Loucy (cell line): ENCODE data around the gene GRID1.

Experiments used
- H2AFZ ChIP-seq: fragments of 200-600 bp; sonication (generic); 2 replicates; pipeline ENCODE4 v1.6.0; 2016; ENCODE audit warnings: antibody characterized with exemption, mild to moderate bottlenecking, low read length, moderate library complexity
- H3F3A ChIP-seq: fragments of 200-600 bp; 2 replicates; pipeline ENCODE4 v1.6.0; 2016; ENCODE audit warnings: antibody characterized with exemption, low read depth, mild to moderate bottlenecking
- H3K27me3 ChIP-seq: fragments of 200-600 bp; sonication (generic); 2 replicates; pipeline ENCODE4 v1.6.1; 2014; ENCODE audit warnings: low read length, mild to moderate bottlenecking; ENCODE audit not compliant: insufficient read depth, poor library complexity, severe bottlenecking
- H3K36me3 ChIP-seq: fragments of 200-600 bp; sonication (generic); 2 replicates; pipeline ENCODE4 v1.6.1; 2016; ENCODE audit warnings: low read length; ENCODE audit not compliant: insufficient read depth
- H3K4me1 ChIP-seq: fragments of 200-600 bp; sonication (generic); 2 replicates; pipeline ENCODE4 v1.5.1; 2014; ENCODE audit warnings: low read length, mild to moderate bottlenecking; ENCODE audit not compliant: insufficient read depth, poor library complexity, severe bottlenecking
- H3K4me2 ChIP-seq: fragments of 200-600 bp; sonication (generic); 2 replicates; pipeline ENCODE4 v1.6.0; 2014; ENCODE audit warnings: antibody characterized with exemption, low read length, low read depth, mild to moderate bottlenecking; ENCODE audit not compliant: poor library complexity, severe bottlenecking
- H3K4me3 ChIP-seq: fragments of 200-600 bp; sonication (generic); 2 replicates; pipeline ENCODE4 v1.5.1; 2014; ENCODE audit warnings: low read length, mild to moderate bottlenecking, mixed read lengths; ENCODE audit not compliant: poor library complexity, severe bottlenecking
- H3K79me2 ChIP-seq: fragments of 200-600 bp; sonication (generic); 2 replicates; pipeline ENCODE4 v1.6.1; 2014; ENCODE audit warnings: low read length; ENCODE audit not compliant: insufficient read depth
- H3K9ac ChIP-seq: fragments of 200-600 bp; sonication (generic); 2 replicates; pipeline ENCODE4 v1.6.0; 2014; ENCODE audit warnings: mild to moderate bottlenecking, low read depth, low read length, moderate library complexity; ENCODE audit not compliant: poor library complexity, severe bottlenecking
- H3K9me2 ChIP-seq: fragments of 200-600 bp; sonication (generic); replicated peaks from 2 replicates; pipeline ENCODE4 v1.6.1; 2016; ENCODE audit warnings: low read depth, low read length, mixed read lengths
- H3K9me3 ChIP-seq: fragments of 200-600 bp; sonication (generic); 2 replicates; pipeline ENCODE4 v1.6.1; 2014; ENCODE audit warnings: mild to moderate bottlenecking, antibody characterized with exemption, low read length, low read depth; ENCODE audit not compliant: insufficient read depth
- H4K20me1 ChIP-seq: fragments of 200-600 bp; sonication (generic); 2 replicates; pipeline ENCODE4 v1.6.0; 2014; ENCODE audit warnings: antibody characterized with exemption, low read length, mild to moderate bottlenecking; ENCODE audit not compliant: insufficient read depth, poor library complexity, severe bottlenecking
- CTCF ChIP-seq: fragments of 200-600 bp; sonication (generic); conservative IDR thresholded peaks from 2 replicates; pipeline ENCODE4 v1.5.1; 2014; ENCODE audit warnings: mild to moderate bottlenecking, antibody characterized with exemption, low read length
- EZH2phosphoT487 ChIP-seq: fragments of 200-600 bp; IDR thresholded peaks from 2 replicates; pipeline ENCODE4 v1.6.1; 2018; ENCODE audit warnings: antibody characterized with exemption, mild to moderate bottlenecking, moderate library complexity, borderline replicate concordance

GRID1 gene

GRCh38 chr10:86319676-86320075, 46.9 kb downstream of the GRID1 start:
- Histone ChIP-seq H3K4me2 (no peak overlapping the region), H2AFZ (no peak overlapping the region), H3K79me2 (no peaks in the 10 kb centered on the region), H3K4me1 (no peaks in the 10 kb centered on the region), H3K36me3 (no peaks in the 10 kb centered on the region), H4K20me1 (no peaks in the 10 kb centered on the region), H3K9me3 (no peaks in the 10 kb centered on the region; the same call in 1 of the 2 replicates), H3F3A (no peaks in the 10 kb centered on the region), H3K9me2 (no peaks in the 10 kb centered on the region), H3K4me3 (no peak overlapping the region), H3K27me3 (no peaks in the 10 kb centered on the region), H3K9ac (no peak overlapping the region)
- TF ChIP-seq CTCF (no peak), EZH2phosphoT487 (no peak)

GRCh38 chr10:86317949-86318725, 48.5 kb downstream of the GRID1 start:
- Histone ChIP-seq H3K9ac (no peak overlapping the region), H3K4me1 (no peaks in the 10 kb centered on the region), H3K9me3 (no peaks in the 10 kb centered on the region; the same call in 1 of the 2 replicates), H3K4me2 (no peak overlapping the region), H3K36me3 (no peaks in the 10 kb centered on the region), H4K20me1 (no peaks in the 10 kb centered on the region), H2AFZ (no peak overlapping the region), H3K4me3 (no peak overlapping the region), H3F3A (no peaks in the 10 kb centered on the region), H3K27me3 (no peaks in the 10 kb centered on the region), H3K9me2 (no peaks in the 10 kb centered on the region), H3K79me2 (no peaks in the 10 kb centered on the region)
- TF ChIP-seq CTCF (no peak), EZH2phosphoT487 (no peak)

- H3K4me3 ChIP-seq = no peak overlapping the region
- TF ChIP-seq EZH2phosphoT487 (no peak), CTCF (no peak)
- no peak overlapping the region for H3K9ac ChIP-seq
- H2AFZ ChIP-seq = no peak overlapping the region
- no peaks in the 10 kb centered on the region for H3K4me1 ChIP-seq
- no peaks in the 10 kb centered on the region for H3K9me2 ChIP-seq
- H3F3A ChIP-seq = no peaks in the 10 kb centered on the region
- no peaks in the 10 kb centered on the region for H3K36me3 ChIP-seq
- no peak overlapping the region for H3K4me2 ChIP-seq
- H3K79me2 ChIP-seq = no peaks in the 10 kb centered on the region
- H4K20me1 ChIP-seq = no peaks in the 10 kb centered on the region
- H3K27me3 ChIP-seq = no peaks in the 10 kb centered on the region
- no peaks in the 10 kb centered on the region; the same call in 1 of the 2 replicates for H3K9me3 ChIP-seq
Measured at GRCh38 chr10:86316990-86317389, 49.6 kb downstream of the GRID1 start.
